ENCODE data around the gene AKAP9.

The AKAP9 gene

DNA sequence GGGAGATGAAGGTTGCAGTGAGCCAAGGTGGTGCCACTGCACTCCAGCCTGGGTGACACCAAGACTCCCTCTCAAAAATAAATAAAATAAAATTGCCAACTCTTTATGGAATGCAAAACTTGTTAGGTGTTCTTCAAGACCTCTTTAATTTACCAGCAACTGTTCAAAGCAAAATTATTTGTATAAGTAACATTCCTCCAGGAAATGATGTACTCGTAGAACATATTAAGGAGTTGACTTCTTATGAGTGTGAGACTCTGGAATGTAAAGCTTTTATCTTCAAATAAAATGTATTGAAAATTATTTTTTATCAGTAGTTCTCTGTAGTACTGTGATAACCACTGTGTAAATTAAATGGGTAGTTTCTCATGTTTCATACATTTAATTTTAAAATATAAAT, 99.2 kb downstream of the AKAP9 start:
- Histone ChIP-seq H3K27me3 (ENCODE audit: insufficient read depth, low read depth) (no peaks in the 10 kb centered on the region), H4K20me1 (ENCODE audit: insufficient read depth) (no peaks in the 10 kb centered on the region), H3K36me3 (ENCODE audit: insufficient read depth) (peaks cover 12% of the 10 kb centered on the region; the same call in 1 of the 2 replicates), H3K79me2 (ENCODE audit: insufficient read depth, low read depth) (no peaks in the 10 kb centered on the region), H3K4me3 (IDR thresholded peaks at IDR 0.05; ENCODE audit: insufficient read depth, low read depth, low read length) (no peak overlapping the region), H3K9ac (no peak overlapping the region), H2AFZ (ENCODE audit: low read depth) (no peak overlapping the region), H3K4me2 (no peak overlapping the region), H3K27ac (no peak overlapping the region), H3K4me1 (ENCODE audit: low read depth, poor library complexity, severe bottlenecking) (no peaks in the 10 kb centered on the region)
- no peak for TF ChIP-seq CTCF (conservative IDR thresholded peaks at IDR 0.05; ENCODE audit: low read depth, low read length)

DNA sequence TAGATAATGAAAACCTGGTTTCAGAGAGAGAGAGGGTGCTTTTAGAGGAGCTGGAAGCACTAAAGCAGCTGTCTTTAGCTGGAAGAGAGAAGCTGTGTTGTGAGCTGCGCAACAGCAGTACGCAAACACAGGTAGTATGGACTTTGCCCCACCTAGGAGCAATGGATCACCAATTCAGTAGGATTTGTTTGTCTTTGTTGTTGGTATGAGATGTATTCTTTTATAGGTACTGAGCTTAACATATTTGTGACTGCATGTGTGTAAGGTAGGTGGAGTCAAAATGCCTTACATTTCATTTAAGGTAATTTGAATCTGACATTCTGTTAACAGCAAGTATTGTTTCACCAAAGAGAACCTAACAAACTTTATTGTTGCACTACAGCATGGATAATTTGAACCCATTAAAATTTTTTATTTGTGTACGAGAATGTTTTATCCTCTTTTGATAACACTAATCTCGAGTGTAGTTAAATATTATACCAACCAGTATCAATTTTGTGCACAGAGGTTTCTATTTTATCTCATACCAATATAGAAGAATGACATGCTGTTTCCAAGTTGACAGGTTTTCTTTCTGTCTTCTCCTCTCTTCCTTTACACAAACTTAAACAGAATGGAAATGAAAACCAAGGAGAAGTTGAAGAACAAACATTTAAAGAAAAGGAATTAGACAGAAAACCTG, 101.5 kb downstream of the AKAP9 start:
- H3K4me2 ChIP-seq, result no peak overlapping the region
- no peak for TF ChIP-seq CTCF (conservative IDR thresholded peaks at IDR 0.05; ENCODE audit: low read depth, low read length)
- H3K36me3 ChIP-seq (ENCODE audit: insufficient read depth), result peaks cover 12% of the 10 kb centered on the region; the same call in 1 of the 2 replicates

GRCh38 chr7:92043098-92043497, 102.4 kb downstream of the AKAP9 start:
- H2AFZ ChIP-seq (ENCODE audit: low read depth), result no peak overlapping the region
- peaks cover 12% of the 10 kb centered on the region; the same call in 1 of the 2 replicates for H3K36me3 ChIP-seq (ENCODE audit: insufficient read depth)
- TF ChIP-seq CTCF (conservative IDR thresholded peaks at IDR 0.05; ENCODE audit: low read depth, low read length), result no peak
- no peaks in the 10 kb centered on the region for H3K79me2 ChIP-seq (ENCODE audit: insufficient read depth, low read depth)
- no peak overlapping the region for H3K4me3 ChIP-seq (IDR thresholded peaks at IDR 0.05; ENCODE audit: insufficient read depth, low read depth, low read length)
- H3K4me1 ChIP-seq (ENCODE audit: low read depth, poor library complexity, severe bottlenecking), result no peaks in the 10 kb centered on the region
- H3K9ac ChIP-seq, result no peak overlapping the region
- H4K20me1 ChIP-seq (ENCODE audit: insufficient read depth), result no peaks in the 10 kb centered on the region
- no peak overlapping the region for H3K4me2 ChIP-seq
- H3K27me3 ChIP-seq (ENCODE audit: insufficient read depth, low read depth), result no peaks in the 10 kb centered on the region
- no peak overlapping the region for H3K27ac ChIP-seq

More for the DNA sequence above, 101.5 kb downstream of the AKAP9 start:
- Histone ChIP-seq H3K27ac (no peak overlapping the region), H3K4me1 (ENCODE audit: low read depth, poor library complexity, severe bottlenecking) (no peaks in the 10 kb centered on the region), H4K20me1 (ENCODE audit: insufficient read depth) (no peaks in the 10 kb centered on the region), H3K9ac (no peak overlapping the region), H3K79me2 (ENCODE audit: insufficient read depth, low read depth) (no peaks in the 10 kb centered on the region), H3K4me3 (IDR thresholded peaks at IDR 0.05; ENCODE audit: insufficient read depth, low read depth, low read length) (no peak overlapping the region), H2AFZ (ENCODE audit: low read depth) (no peak overlapping the region), H3K27me3 (ENCODE audit: insufficient read depth, low read depth) (no peaks in the 10 kb centered on the region)

DNA sequence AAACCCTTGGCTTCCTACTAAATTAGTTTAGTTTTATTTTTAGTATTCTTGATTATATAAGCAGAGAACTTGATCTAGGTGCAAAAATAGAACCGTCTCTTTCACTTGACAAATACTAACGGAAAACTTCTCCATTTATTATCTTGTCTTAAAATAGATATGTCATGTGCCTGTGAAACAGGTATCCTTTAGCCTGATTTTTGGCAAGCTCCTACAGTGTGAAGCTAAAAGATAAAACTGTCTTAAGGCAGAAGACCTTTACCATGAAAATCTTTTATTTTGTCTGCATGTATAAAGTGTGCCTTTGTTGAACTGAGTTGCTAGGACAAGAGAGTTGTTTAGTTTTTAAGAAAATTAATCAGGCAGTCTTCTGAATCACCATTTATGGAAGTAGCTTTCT, 103.0 kb downstream of the AKAP9 start:
- Histone ChIP-seq H3K4me1 (ENCODE audit: low read depth, poor library complexity, severe bottlenecking) (no peaks in the 10 kb centered on the region), H3K27me3 (ENCODE audit: insufficient read depth, low read depth) (no peaks in the 10 kb centered on the region), H3K9ac (no peak overlapping the region), H2AFZ (ENCODE audit: low read depth) (no peak overlapping the region), H3K4me2 (no peak overlapping the region), H3K4me3 (IDR thresholded peaks at IDR 0.05; ENCODE audit: insufficient read depth, low read depth, low read length) (no peak overlapping the region), H3K27ac (no peak overlapping the region), H3K36me3 (ENCODE audit: insufficient read depth) (peaks cover 12% of the 10 kb centered on the region; the same call in 1 of the 2 replicates), H3K79me2 (ENCODE audit: insufficient read depth, low read depth) (no peaks in the 10 kb centered on the region), H4K20me1 (ENCODE audit: insufficient read depth) (no peaks in the 10 kb centered on the region)
- no peak for TF ChIP-seq CTCF (conservative IDR thresholded peaks at IDR 0.05; ENCODE audit: low read depth, low read length)
